Measurements from ENCODE around the gene P2RX5. TPM values are rescaled to one million over a fixed set of nuclear protein-coding genes. Genes with fewer than 3 reads are reported as not detected.

The P2RX5 gene
- total RNA-seq, 1 experiment from 2014 or later, result 2.4 TPM

DNA sequence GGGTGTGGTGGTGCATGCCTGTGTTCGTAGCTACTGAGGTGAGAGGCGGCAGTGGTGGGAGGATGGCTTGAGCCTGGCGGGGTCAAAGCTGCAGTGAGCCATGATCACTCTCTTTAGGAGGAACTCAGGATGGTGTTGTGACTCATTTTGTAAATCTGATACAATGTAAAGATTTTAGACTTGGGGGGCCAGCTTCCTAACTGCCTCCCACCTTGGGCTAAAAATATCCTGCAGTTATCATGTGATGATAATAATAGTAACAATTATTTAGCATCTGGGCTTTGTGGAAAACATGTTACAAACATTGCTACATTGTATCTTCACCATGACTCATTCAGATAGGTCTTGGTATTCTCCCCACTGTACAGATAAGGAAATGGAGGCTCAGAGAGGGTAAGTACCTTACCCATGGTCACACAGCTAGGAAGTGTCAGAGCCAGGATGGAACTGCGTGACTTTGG lies 52.0 kb downstream of the P2RX5 start:
- no peak for DNase-seq (ENCODE audit: low read depth, low spot score)
- in situ Hi-C loops (cut with HindIII; ENCODE audit: low pct_unique_long_range_greater_than_20kb, low sequenced_read_pairs), result no loop called here

DNA sequence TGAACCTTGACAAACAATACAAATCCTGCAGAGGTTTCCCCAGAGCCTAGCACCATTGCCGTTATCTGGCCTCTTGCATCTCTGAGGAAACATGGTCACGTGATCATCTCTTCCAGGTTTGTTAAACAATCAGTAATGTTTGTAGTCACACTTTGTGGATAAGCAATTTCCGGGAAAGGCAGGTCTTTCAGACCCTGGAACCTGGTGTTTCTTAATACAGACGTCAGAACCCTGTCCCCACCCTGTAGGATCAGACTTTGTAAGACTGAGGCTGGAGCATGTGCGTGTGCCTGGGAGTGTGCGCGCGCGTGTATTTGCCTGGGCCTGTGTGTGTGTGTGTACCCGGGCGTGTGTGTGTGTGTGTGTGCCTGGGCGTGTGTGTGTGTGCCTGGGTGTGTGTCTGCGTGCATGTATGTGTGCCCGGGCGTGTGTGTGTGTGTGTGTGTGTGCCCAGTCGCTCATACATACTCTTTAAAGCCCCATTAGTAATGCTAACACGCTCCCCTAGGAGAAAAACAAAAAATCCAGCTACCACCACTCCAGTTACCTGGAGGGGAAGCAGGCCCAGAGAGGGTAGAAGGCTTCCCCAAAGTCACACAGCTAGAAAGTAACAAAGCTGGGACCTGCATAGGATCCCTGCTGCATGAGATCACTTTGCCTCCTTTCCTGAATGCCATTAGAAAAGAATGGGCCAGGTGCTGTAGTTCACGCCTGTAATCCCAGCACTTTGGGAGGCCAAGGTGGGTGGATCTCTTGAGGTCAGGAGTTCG lies 54.1 kb downstream of the P2RX5 start:
- DNase-seq (ENCODE audit: low read depth, low spot score), result no peak
- in situ Hi-C loops (cut with HindIII; ENCODE audit: low pct_unique_long_range_greater_than_20kb, low sequenced_read_pairs), result no loop called here

DNA sequence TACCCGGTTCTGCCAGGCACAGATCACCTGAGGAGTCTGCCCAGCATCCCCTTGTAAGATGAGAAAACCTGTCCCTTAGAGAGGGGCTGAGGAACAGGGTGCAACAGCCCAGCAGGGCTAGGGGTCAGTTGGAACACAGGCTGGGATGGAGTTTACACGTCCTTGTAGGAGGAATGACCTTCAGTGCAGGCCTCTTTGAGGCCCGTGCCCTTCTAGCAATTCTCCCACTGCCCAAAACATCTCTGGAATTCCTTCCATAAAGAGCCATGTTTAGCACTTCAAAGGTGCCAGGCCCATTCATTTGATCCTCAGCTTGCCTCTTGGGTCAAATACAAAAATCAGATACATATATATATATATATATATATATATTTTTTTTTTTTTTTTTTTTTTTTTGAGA lies 54.9 kb downstream of the P2RX5 start:
- DNase-seq (ENCODE audit: low read depth, low spot score), result no peak
- in situ Hi-C loops (cut with HindIII; ENCODE audit: low pct_unique_long_range_greater_than_20kb, low sequenced_read_pairs), result no loop called here

DNA sequence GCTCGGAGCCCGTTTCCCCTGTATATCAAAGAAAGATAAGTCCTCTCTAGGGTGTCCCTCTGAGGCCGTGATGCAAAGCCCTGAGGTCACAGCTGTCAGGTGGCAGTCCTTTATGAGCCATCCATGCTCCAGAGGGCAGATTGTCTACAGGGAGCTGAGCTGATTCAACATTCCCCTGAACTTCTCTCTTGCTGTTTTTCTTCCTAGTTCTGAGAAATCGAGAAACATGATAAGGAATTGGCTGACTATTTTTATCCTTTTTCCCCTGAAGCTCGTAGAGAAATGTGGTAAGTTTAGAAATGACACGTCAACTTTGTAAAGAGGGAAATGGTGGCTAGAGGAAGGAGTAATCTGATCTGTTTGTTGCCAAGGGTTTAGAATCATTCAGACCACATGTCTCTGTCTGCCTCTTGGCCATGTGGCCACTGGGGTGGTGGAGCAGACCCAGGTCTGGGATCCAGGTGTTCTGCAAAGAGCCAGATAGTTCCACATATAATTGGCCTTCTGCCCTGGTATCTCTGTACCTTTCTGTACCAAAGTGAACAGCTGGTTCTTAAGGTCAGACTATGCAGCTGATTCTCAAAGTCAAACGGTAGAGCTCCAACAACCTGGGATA lies 55.9 kb downstream of the P2RX5 start:
- no peak for DNase-seq (ENCODE audit: low read depth, low spot score)
- in situ Hi-C loops (cut with HindIII; ENCODE audit: low pct_unique_long_range_greater_than_20kb, low sequenced_read_pairs), result no loop called here

DNA sequence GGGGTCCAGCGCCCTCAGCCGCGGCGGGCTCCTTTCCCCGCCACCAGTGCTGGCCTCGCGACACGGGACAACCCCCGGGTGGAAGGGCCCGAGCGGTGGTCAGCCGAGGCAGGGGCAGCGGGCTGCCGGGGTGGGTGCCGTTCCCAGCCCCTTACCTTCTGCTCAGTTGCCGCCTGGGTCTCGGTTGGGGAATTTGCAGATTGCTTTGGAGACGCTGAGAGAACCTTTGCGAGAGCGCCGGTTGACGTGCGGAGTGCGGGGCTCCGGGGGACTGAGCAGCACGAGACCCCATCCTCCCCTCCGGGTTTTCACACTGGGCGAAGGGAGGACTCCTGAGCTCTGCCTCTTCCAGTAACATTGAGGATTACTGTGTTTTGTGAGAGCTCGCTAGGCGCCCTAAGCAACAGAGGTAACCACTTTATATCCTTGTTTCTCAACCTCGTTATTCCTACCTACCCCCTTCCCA lies 59.0 kb downstream of the P2RX5 start:
- DNase-seq (ENCODE audit: low read depth, low spot score), result no peak
- in situ Hi-C loops (cut with HindIII; ENCODE audit: low pct_unique_long_range_greater_than_20kb, low sequenced_read_pairs), result no loop called here

DNA sequence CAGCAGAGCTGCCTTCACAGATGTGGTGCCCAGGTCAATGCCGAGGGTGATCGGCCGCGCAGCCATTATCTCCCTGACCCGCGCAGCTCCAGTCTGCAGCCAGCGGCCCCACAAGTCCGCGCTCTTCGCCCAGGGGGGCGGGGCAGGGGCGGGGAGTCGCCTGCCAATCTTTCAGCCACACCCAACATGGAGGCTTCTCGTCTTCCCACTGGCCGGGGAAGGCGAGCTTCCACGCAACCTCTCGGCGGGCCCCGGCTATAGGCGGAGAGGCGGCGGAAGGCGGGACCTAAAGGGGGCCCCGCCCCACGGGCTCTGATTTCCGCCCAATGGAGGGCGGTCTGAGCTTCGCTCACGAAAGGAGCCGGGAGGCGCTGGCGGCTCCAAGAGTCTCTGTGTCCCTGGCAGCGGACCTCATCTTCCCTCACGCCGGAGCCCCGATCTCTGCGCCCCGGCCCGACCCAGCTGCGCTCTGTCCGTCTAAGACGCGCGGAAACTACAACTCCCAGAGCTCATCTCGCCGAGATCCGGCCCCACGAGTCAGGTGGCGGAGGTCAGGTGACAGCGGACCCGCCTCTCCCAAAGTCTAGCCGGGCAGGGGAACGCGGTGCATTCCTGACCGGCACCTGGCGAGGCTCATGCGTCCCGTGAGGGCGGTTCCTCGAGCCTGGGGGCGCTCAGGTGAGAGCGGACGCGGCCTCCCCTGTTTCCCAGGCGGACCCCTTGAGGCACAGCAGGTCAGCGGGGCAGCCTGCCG lies 59.6 kb downstream of the P2RX5 start, which contains the start of the genes CTNS and SHPK:
Gene CTNS, plus strand, starts transcription at position 607 of the 754 bp plus-strand sequence. CDS start 3,447 bp downstream, outside the sequence.
Gene SHPK, minus strand, starts transcription at position 97 of the 754 bp plus-strand sequence. Its CDS starts 31 bp downstream, at position 66.
- DNase-seq (ENCODE audit: low read depth, low spot score), result peak; percentile 97
- in situ Hi-C loops (cut with HindIII; ENCODE audit: low pct_unique_long_range_greater_than_20kb, low sequenced_read_pairs), result no loop called here

DNA sequence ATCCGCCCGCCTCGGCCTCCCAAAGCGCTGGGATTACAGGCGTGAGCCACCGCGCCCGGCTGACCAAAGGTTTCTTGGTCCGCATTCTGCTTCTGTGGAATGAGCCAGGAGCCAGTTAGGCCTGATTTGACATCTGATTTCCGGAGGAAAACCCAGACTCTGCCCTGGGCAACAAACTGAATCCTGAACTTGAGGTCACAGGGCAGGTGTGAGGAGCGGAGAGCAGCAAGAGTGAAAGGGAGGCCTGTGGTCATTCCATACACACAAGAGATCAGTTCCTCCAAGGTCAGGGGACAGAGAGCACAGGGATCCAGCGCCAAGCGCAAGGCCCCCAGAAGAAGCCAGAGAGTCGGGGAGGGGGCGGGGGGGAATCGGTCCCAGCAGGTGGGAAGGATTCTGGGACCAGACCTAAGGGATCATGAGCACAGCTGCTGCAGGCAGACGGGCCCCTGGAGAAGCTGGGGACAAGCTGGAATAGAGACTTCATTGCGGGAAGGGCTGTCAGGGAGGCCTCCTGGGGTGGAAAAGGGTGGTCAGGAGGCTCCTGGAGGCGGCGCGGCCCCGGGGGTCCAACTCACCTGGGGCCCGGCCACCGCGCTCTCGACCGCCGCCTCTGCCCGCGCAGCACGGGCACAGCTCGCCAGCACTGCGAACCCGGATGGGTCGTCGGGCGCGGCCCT lies 60.3 kb downstream of the P2RX5 start:
- DNase-seq (ENCODE audit: low read depth, low spot score), result no peak
- in situ Hi-C loops (cut with HindIII; ENCODE audit: low pct_unique_long_range_greater_than_20kb, low sequenced_read_pairs), result no loop called here

DNA sequence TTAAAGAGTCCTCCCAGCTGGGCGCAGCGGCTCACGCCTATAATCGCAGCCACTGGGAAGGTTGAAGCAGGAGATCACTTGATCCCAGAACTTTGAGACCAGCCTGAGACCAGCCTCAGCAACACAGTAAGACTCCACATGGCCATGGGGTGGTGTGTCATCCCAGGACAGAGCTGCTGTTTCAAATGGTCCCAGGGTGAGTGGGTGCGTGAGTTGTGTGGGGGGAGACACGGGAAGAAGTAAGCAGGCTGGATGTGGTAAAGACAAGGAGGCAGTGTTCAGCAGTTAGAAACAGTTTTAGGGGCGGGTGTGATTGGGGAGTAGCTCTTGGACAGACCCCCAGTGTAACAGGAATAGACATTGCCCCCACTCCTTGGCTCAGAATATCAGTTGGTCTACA lies 63.7 kb downstream of the P2RX5 start:
- no peak for DNase-seq (ENCODE audit: low read depth, low spot score)
- in situ Hi-C loops (cut with HindIII; ENCODE audit: low pct_unique_long_range_greater_than_20kb, low sequenced_read_pairs), result no loop called here

DNA sequence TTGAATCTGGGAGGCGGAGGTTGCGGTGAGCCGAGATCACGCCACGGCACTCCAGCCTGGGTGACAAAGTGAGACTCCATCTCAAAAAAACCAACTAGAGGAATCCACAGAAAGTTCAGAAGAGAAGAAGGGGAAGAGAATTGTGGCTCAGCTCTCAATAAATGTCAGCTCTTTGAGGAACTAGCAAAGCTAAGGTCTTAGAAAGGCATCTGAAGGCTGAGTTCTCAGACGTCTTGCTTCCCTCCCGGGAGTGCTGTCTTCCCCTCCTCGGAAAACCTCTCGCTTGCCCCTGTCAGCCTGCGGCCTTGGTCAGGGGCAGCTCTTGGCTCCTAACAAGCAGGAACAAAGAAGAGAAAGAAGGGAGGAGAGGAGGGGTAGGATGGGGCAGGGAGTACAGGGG lies 65.2 kb downstream of the P2RX5 start:
- no peak for DNase-seq (ENCODE audit: low read depth, low spot score)
- in situ Hi-C loops (cut with HindIII; ENCODE audit: low pct_unique_long_range_greater_than_20kb, low sequenced_read_pairs), result no loop called here

DNA sequence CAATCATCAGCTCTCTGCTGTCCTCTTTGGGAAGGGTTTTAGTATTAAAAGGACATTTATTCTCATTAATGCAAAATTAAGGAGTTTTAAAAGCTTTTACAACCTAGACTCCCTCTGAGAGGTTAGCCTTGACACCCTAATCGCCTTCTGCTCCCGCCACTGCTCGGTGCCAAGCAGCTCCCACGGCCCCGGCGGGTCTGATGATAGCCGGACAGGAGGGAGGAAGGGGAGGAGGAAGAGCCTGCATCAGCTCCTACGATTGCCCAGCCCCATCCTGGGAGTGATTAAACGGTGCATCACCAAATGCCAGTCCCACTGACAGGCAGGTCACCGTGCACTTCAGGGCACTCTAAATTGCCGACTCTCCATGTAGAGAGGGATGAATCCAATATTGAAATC lies 68.2 kb downstream of the P2RX5 start:
- no peak for DNase-seq (ENCODE audit: low read depth, low spot score)
- in situ Hi-C loops (cut with HindIII; ENCODE audit: low pct_unique_long_range_greater_than_20kb, low sequenced_read_pairs), result no loop called here

DNA sequence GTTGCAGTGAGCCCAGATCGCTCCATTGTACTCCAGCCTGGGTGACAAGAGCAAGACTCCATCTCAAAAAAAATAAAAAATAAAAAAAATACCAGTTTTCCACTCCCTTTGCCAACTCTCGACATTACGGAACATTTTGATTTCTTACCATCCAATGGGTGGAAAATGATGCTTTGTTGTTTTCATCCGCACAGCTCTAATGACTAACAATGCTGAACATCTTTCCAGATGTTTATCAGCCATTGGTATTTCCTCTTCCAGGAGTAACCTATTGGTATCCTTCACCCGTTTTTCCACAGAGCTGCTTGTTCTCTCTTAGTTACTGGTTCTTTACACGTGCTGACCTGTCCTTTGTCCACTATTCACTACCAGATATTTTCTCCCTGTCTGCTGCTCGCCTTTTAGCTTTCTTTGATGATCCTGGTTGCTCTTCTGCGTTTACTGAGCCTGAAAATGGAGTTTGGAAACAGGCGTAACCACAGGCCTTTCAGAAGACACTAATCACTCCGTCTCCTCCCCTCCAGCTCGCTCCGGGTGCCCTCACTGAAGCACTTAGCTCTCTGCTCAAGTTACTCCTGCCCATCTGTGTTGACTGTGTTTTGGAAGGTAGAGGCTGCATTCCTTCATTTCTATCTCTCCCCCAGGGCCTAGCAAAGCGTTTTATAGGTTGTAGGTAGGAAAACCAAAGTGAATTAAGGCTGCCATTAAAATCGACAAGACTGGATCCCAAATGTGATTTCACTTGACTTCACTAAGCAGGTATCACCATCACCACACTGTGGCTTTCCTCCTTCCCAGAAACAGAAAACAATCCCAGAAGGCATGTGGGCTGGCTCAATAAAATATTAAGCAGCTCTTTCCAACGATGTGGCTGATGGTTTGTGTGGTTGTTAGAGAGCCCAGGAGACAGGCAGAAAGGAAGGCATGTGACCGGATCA lies 68.9 kb downstream of the P2RX5 start:
- in situ Hi-C loops (cut with HindIII; ENCODE audit: low pct_unique_long_range_greater_than_20kb, low sequenced_read_pairs), result no loop called here

More for the DNA sequence above, 68.9 kb downstream of the P2RX5 start:
- DNase-seq (ENCODE audit: low read depth, low spot score), result no peak

Other genes with a start within 250 kb of the P2RX5 start
- not detected in 2 replicates for gene SPATA22, start 224.3 kb downstream of the P2RX5 start, total RNA-seq (2014; rRNA removed; shearing (Covaris generic))
- 0.59 and 1.8 TPM in 2 replicates for gene ASPA, start 220.2 kb downstream of the P2RX5 start, total RNA-seq (2014; rRNA removed; shearing (Covaris generic))
- 0.53 TPM in 1 of 2 replicates, not detected in the other for gene TRPV3, start 138.3 kb downstream of the P2RX5 start, total RNA-seq (2014; rRNA removed; shearing (Covaris generic))
- 0.50 and 1.1 TPM in 2 replicates for gene TRPV1, start 86.7 kb downstream of the P2RX5 start, total RNA-seq (2014; rRNA removed; shearing (Covaris generic))
- gene SHPK, start 59.9 kb downstream of the P2RX5 start, total RNA-seq (2014; rRNA removed; shearing (Covaris generic)), result 20.8 and 21.8 TPM in 2 replicates
- 44.0 and 46.7 TPM in 2 replicates for gene CTNS, start 59.4 kb downstream of the P2RX5 start, total RNA-seq (2014; rRNA removed; shearing (Covaris generic))
- 49.9 and 50.4 TPM in 2 replicates for gene TAX1BP3, start 27.6 kb downstream of the P2RX5 start, total RNA-seq (2014; rRNA removed; shearing (Covaris generic))
- 23.3 and 37.3 TPM in 2 replicates for gene EMC6, start 27.3 kb downstream of the P2RX5 start, total RNA-seq (2014; rRNA removed; shearing (Covaris generic))
- 9.0 and 9.3 TPM in 2 replicates for gene HASPIN, start 27.7 kb upstream of the P2RX5 start, total RNA-seq (2014; rRNA removed; shearing (Covaris generic))
- 45.8 and 49.0 TPM in 2 replicates for gene ITGAE, start 105.0 kb upstream of the P2RX5 start, total RNA-seq (2014; rRNA removed; shearing (Covaris generic))
- gene NCBP3, start 150.1 kb upstream of the P2RX5 start, total RNA-seq (2014; rRNA removed; shearing (Covaris generic)), result 20.9 and 29.0 TPM in 2 replicates
- gene CAMKK1, start 196.9 kb upstream of the P2RX5 start, total RNA-seq (2014; rRNA removed; shearing (Covaris generic)), result 4.9 and 5.4 TPM in 2 replicates
- gene P2RX1, start 220.3 kb upstream of the P2RX5 start, total RNA-seq (2014; rRNA removed; shearing (Covaris generic)), result not detected in 2 replicates

Measured in SK-MEL-5 (cell line).